Upper lobe of left lung (tissue), 4 donors: ENCODE results near the gene ADAM19.

ENCODE experiments used
- EP300 ChIP-seq, 4 donors: sonication (generic); formaldehyde crosslinking; IDR thresholded peaks; one replicate each; pipeline ENCODE4 v1.5.1; 2017; ENCODE audit warnings: antibody characterized with exemption in 4 of 4, control low read depth in 2 of 4
- POLR2A ChIP-seq, 4 donors: fragments of 450-650 bp; IDR thresholded peaks; one replicate each; pipeline ENCODE4 v1.5.1; 2016 to 2017; ENCODE audit warnings: antibody characterized with exemption in 4 of 4, mild to moderate bottlenecking in 2 of 4
- POLR2AphosphoS5 ChIP-seq, 2 donors: sonication (generic); formaldehyde crosslinking; IDR thresholded peaks; one replicate each; pipeline ENCODE4 v1.5.1; 2017; ENCODE audit warnings: antibody characterized with exemption in 2 of 2

DNA sequence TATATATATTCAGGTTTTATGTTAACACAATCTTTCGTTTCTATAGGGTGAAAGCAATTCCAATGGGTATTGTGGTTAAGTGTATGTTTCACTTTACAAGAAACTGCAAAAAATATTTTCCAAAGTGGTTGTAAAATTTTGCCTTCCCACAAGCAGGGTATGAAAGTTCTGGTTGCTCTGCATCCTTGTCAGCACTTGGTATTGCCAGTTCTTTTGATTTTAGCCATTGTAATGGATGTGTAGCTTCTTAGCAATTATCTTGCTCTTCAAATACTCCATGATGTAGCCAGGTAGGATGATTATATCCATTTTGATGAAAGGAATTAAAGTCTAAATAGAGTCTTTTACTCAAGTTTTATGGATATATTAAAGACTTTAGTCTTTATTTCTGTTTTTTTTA is 9.1 kb upstream of the ADAM19 start:
- TF ChIP-seq EP300 (IDR thresholded peaks at IDR 0.05) = no peak
- TF ChIP-seq POLR2AphosphoS5 (IDR thresholded peaks at IDR 0.05) = no peak
- TF ChIP-seq POLR2A (IDR thresholded peaks at IDR 0.05) = no peak
